CD4-positive, alpha-beta memory T cell (primary cell): ENCODE measurements around the gene RBM23. TPM values are rescaled to one million over a fixed set of nuclear protein-coding genes. Genes with fewer than 3 reads are reported as not detected.
A peak's percentile ranks its signal among the peaks of the same experiment; 100 is the strongest.

ENCODE experiments used
- CTCF ChIA-PET: fragments of 350-600 bp; sonication (Branson Sonifier 250); formaldehyde crosslinking; loops from one replicate; lab custom pipeline; 2021; ENCODE audit warnings: inconsistent platforms; ENCODE audit not compliant: partially characterized antibody; lab: Charles Lee
- POLR2A ChIA-PET: fragments of 350-600 bp; sonication (Branson Sonifier 250); formaldehyde crosslinking; loops from one replicate; lab custom pipeline; 2021; ENCODE audit not compliant: partially characterized antibody; lab: Charles Lee
- DNase-seq, 5 donors: peaks; one replicate each; pipeline versions ENCODE4 v3.0.0 to v3.0.0-alpha.2; 2020 to 2022; ENCODE audit warnings: mixed read lengths in 1 of 5
- H3K27ac ChIP-seq: one replicate; pipeline ENCODE4 v1.7.0; 2013; ENCODE audit warnings: low read depth, low read length
- H3K27me3 ChIP-seq: 2 replicates; pipeline ENCODE4 v1.7.0; 2013; ENCODE audit warnings: mild to moderate bottlenecking, low read length, moderate library complexity; ENCODE audit not compliant: insufficient read depth
- H3K36me3 ChIP-seq: 2 replicates; pipeline ENCODE4 v1.7.0; 2013; ENCODE audit warnings: mild to moderate bottlenecking, low read length, moderate library complexity; ENCODE audit not compliant: insufficient read depth
- H3K4me1 ChIP-seq: 2 replicates; pipeline ENCODE4 v1.7.0; 2013; ENCODE audit warnings: mild to moderate bottlenecking, low read length, moderate library complexity; ENCODE audit not compliant: insufficient read depth
- H3K4me3 ChIP-seq, 2 donors: one replicate each; pipeline ENCODE4 v1.7.0; 2013; ENCODE audit warnings: low read length in 2 of 2, mild to moderate bottlenecking in 1 of 2
- H3K9me3 ChIP-seq, 2 donors: one replicate each; pipeline ENCODE4 v1.7.0; 2013; ENCODE audit warnings: low read length in 2 of 2, control low read depth in 1 of 2; ENCODE audit not compliant: control insufficient read depth in 1 of 2
- H3K27ac Mint-ChIP-seq, 7 donors: one replicate each; pipeline ENCODE4 v1.8.0; 2020 to 2021; ENCODE audit warnings: mixed read lengths in 7 of 7, mild to moderate bottlenecking in 6 of 7, inconsistent platforms in 3 of 7, moderate library complexity in 3 of 7
- H3K27me3 Mint-ChIP-seq, 2 donors: one replicate each; pipeline ENCODE4 v1.8.0; 2020 to 2021; ENCODE audit warnings: mixed read lengths in 2 of 2
- H3K36me3 Mint-ChIP-seq, 2 donors: one replicate each; pipeline ENCODE4 v1.8.0; 2020 to 2021; ENCODE audit warnings: mixed read lengths in 2 of 2, inconsistent platforms in 1 of 2, mild to moderate bottlenecking in 1 of 2
- H3K4me1 Mint-ChIP-seq, 4 donors: one replicate each; pipeline ENCODE4 v1.8.0; 2020 to 2021; ENCODE audit warnings: mixed read lengths in 4 of 4, mild to moderate bottlenecking in 1 of 4
- H3K4me3 Mint-ChIP-seq, 8 donors: one replicate each; pipeline ENCODE4 v1.8.0; 2020 to 2021; ENCODE audit warnings: mixed read lengths in 8 of 8, mild to moderate bottlenecking in 7 of 8, moderate library complexity in 6 of 8, inconsistent platforms in 3 of 8
- H3K9me3 Mint-ChIP-seq, 8 donors: one replicate each; pipeline ENCODE4 v1.8.0; 2020 to 2021; ENCODE audit warnings: mixed read lengths in 8 of 8, mild to moderate bottlenecking in 5 of 8, inconsistent platforms in 3 of 8, moderate library complexity in 1 of 8
- intact Hi-C: fragments of 100-400 bp; cut with micrococcal nuclease; formaldehyde crosslinking; loops from one replicate; pipeline ENCODE4 v1.15.1; 2023
- polyA plus RNA-seq, 2 donors: library from polyadenylated mRNA; unstranded; fragments of 300-500 nt; fragmentation: Illumina TruSeq; gene quantifications; one replicate each; pipeline ENCODE4 v1.2.3, GENCODE V29; 2021
- total RNA-seq, 2 experiments: library from RNA; stranded (reverse); gene quantifications; one replicate each; pipeline ENCODE4 v1.2.3, GENCODE V29; 2021

RBM23 gene
- total and polyA plus RNA-seq, 4 experiments from 2014 or later: 57.1 to 123 (median 88.6) TPM

DNA sequence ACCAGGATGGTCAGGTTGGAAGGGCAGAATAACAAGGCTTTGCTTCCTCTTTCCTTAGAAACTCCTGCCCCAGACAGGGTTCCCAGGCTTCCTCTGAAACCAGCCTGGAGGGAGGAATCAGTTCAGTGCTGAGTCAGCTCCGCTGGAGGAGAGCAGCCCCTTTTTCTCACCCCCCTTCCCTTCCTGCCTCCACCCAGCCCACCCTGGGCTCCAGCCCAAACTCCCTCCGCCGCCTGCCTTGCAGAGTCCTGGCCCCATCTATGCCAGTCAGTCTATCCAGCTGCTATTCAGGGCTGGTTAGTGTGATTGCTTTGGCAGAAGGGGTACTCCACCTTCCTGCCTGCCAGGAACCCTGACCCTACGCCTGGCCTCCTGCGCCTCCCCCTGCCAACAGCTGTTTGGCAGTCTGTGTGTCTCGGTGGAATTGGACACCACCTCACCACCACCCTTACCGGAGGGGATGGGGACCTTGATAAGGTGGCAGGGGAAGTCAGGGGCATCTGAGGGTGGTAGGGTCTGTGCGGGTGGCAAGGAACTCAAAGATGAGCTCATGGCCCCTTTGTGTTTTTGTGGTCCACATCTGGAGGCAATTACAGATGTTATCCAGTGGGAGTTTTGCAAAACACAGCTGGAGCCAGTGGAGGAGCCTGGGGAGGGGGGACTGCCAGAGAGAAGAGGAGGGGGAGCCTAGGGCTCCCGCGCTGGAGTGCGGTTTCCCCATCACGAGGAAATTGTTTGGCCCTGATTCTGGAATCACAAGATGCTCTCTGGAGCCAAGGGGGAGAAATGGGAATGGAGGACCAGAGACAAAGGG, 70.4 kb downstream of the RBM23 start:
- Mint-ChIP-seq H3K36me3 (no peaks in the 10 kb centered on the region), H3K27ac (no peak overlapping the region), H3K9me3 (peaks cover 0 to 1% (median 0%) of the 10 kb centered on the region in 8 donors), H3K27me3 (peaks cover 0 to 5% of the 10 kb centered on the region in 2 donors), H3K4me1 (peaks cover 0 to 9% (median 6%) of the 10 kb centered on the region in 4 donors), H3K4me3 (no peak overlapping the region)
- no peaks in the 10 kb centered on the region for H3K27me3 ChIP-seq
- ChIA-PET CTCF (interaction anchor here (0.9 to 19.6 kb wide), 7 partner anchors 8 to 277 kb away, joined by 3 to 403 read pairs (median 3); partner anchors contain the start of gene MRPL52), POLR2A (no interaction called here)
- DNase-seq: no peak
- H3K36me3 ChIP-seq: no peaks in the 10 kb centered on the region
- peaks cover 9% of the 10 kb centered on the region for H3K4me1 ChIP-seq
- no peaks in the 10 kb centered on the region for H3K9me3 ChIP-seq
- intact Hi-C loops: no loop called here
- no peak overlapping the region for H3K27ac ChIP-seq
- no peak overlapping the region for H3K4me3 ChIP-seq

DNA sequence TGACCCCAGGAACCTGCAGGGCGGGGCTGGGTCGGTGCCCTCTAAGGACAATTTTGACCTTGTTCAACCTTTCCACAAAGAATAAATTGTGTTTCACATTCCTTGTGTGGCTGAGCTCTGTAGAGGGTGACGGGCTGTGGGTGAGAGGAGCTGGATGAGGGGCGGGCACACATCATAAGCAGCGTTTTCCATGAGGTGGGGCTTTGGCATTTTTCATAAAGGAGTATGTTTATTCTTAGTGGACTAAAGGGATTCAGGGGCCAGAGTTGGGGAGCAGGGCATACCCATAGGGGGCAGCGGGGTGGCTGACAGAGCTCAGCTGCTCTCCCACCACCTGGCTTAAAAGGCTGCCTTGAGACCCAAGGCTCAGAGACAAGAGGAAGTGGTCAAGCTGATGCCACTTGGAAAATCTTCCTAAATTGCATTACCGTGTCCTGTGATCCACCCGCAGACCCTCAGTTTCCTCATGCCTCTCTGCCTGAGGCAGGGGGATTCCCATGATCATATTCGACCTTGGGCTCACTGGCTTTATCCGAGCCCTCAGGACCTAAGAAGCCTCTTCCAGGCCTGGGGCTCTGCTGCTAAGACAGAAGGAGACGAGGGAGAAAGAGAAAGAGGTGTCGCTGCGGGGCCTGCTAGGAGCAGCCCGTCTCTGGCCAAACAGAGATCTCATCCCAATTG, 71.1 kb downstream of the RBM23 start:
- peaks cover 0 to 2% (median under 1%) of the 10 kb centered on the region in 4 donors for H3K4me1 Mint-ChIP-seq
- Histone ChIP-seq H3K27me3 (no peaks in the 10 kb centered on the region), H3K4me3 (no peak overlapping the region), H3K27ac (no peak overlapping the region), H3K9me3 (no peaks in the 10 kb centered on the region), H3K4me1 (peaks cover under 1% of the 10 kb centered on the region), H3K36me3 (no peaks in the 10 kb centered on the region)
- POLR2A ChIA-PET: no interaction called here
- no peak for DNase-seq
- H3K36me3 Mint-ChIP-seq: no peaks in the 10 kb centered on the region
- H3K9me3 Mint-ChIP-seq: peaks cover 0 to 1% (median 0%) of the 10 kb centered on the region in 8 donors
- CTCF ChIA-PET: interaction anchor here (1.0 to 19.6 kb wide), 4 partner anchors 23 to 54 kb away, joined by 3 to 403 read pairs (median 4); partner anchors contain the start of gene MRPL52
- H3K27me3 Mint-ChIP-seq: peaks cover 3 to 5% of the 10 kb centered on the region in 2 donors
- intact Hi-C loops: no loop called here
- H3K27ac Mint-ChIP-seq: peak overlapping the region in 1 of 7 donors; percentile 19
- H3K4me3 Mint-ChIP-seq: no peak overlapping the region

DNA sequence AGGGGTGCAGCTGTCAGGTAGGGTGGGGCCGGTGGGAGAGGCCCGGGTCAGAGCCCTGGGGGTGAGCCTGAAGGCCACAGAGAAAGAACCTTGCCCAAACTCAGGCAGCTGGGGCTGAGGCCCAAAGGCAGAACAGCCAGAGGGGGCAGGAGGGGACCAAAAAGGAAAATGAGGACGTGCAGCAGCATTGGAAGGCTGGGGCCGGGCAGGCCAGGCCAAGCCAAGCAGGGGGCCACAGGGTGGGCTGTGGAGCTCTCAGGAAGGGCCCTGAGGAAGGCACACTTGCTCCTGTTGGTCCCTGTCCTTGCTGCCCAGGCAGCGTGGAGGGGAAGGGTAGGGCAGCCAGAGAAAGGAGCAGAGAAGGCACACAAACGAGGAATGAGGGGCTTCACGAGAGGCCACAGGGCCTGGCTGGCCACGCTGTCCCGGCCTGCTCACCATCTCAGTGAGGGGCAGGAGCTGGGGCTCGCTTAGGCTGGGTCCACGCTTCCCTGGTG, 72.1 kb downstream of the RBM23 start:
- Mint-ChIP-seq H3K4me1 (no peaks in the 10 kb centered on the region), H3K9me3 (peaks cover 0 to 1% (median 0%) of the 10 kb centered on the region in 8 donors), H3K4me3 (no peak overlapping the region), H3K27me3 (peaks cover 3 to 5% of the 10 kb centered on the region in 2 donors), H3K27ac (no peak overlapping the region), H3K36me3 (no peaks in the 10 kb centered on the region)
- Histone ChIP-seq H3K27me3 (no peaks in the 10 kb centered on the region), H3K4me3 (no peak overlapping the region), H3K4me1 (no peaks in the 10 kb centered on the region), H3K9me3 (no peaks in the 10 kb centered on the region), H3K36me3 (no peaks in the 10 kb centered on the region), H3K27ac (no peak overlapping the region)
- ChIA-PET CTCF (interaction anchor here (0.8 to 2.0 kb wide), 2 partner anchors 11 to 55 kb away, joined by 3 to 6 read pairs; no protein-coding TSS in a partner anchor), POLR2A (no interaction called here)
- intact Hi-C loops: no loop called here
- DNase-seq: no peak

DNA sequence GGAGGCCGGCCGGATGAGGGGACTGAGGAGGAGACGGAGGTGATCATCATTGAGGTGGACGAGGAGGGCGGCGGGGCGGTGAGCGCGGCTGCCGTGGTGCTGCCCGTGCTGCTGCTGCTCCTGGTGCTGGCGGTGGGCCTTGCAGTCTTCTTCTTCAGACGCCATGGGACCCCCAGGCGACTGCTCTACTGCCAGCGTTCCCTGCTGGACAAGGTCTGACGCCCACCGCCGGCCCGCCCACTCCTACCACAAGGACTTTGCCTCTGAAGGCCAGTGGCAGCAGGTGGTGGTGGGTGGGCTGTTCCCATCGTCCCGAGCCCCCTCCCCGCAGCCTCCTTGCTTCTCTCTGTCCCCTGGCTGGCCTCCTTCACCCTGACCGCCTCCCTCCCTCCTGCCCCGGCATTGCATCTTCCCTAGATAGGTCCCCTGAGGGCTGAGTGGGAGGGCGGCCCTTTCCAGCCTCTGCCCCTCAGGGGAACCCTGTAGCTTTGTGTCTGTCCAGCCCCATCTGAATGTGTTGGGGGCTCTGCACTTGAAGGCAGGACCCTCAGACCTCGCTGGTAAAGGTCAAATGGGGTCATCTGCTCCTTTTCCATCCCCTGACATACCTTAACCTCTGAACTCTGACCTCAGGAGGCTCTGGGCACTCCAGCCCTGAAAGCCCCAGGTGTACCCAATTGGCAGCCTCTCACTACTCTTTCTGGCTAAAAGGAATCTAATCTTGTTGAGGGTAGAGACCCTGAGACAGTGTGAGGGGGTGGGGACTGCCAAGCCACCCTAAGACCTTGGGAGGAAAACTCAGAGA, 72.9 kb downstream of the RBM23 start:
- Histone ChIP-seq H3K9me3 (no peaks in the 10 kb centered on the region), H3K27me3 (no peaks in the 10 kb centered on the region), H3K27ac (no peak overlapping the region), H3K36me3 (no peaks in the 10 kb centered on the region), H3K4me3 (no peak overlapping the region), H3K4me1 (no peaks in the 10 kb centered on the region)
- intact Hi-C loops: no loop called here
- ChIA-PET POLR2A (interaction anchor here (1.2 kb wide), 1 partner anchor 43 kb away, joined by 6 read pairs; no protein-coding TSS in a partner anchor), CTCF (interaction anchor here (0.8 to 2.0 kb wide), 3 partner anchors 9 to 56 kb away, joined by 3 to 6 read pairs (median 4); no protein-coding TSS in a partner anchor)
- H3K4me3 Mint-ChIP-seq: no peak overlapping the region
- H3K36me3 Mint-ChIP-seq: no peaks in the 10 kb centered on the region
- no peaks in the 10 kb centered on the region for H3K4me1 Mint-ChIP-seq
- no peak for DNase-seq
- H3K27me3 Mint-ChIP-seq: peaks cover 3 to 8% of the 10 kb centered on the region in 2 donors
- H3K9me3 Mint-ChIP-seq: peaks cover 0 to 1% (median 0%) of the 10 kb centered on the region in 8 donors
- H3K27ac Mint-ChIP-seq: no peak overlapping the region

DNA sequence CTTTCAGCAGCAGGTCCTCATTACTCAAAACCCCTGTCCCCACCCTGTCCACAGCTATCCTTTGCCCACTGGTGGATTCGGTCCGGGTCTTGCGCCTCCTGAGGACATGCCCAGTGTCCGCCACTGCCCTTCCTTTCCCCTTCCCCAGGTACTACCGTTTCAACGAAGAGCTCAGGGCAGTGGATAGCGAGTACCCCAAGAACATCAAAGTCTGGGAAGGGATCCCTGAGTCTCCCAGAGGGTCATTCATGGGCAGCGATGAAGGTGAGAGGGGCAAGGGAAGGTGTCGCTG, 73.9 kb downstream of the RBM23 start:
- Mint-ChIP-seq H3K36me3 (no peaks in the 10 kb centered on the region), H3K27ac (no peak overlapping the region), H3K4me3 (no peak overlapping the region), H3K27me3 (peaks cover 3 to 13% of the 10 kb centered on the region in 2 donors), H3K4me1 (no peaks in the 10 kb centered on the region), H3K9me3 (peaks cover 0 to 1% (median 0%) of the 10 kb centered on the region in 8 donors)
- H3K4me3 ChIP-seq: no peak overlapping the region
- H3K27me3 ChIP-seq: no peaks in the 10 kb centered on the region
- no peak overlapping the region for H3K27ac ChIP-seq
- ChIA-PET POLR2A (interaction anchor here (1.2 kb wide), 1 partner anchor 44 kb away, joined by 6 read pairs; no protein-coding TSS in a partner anchor), CTCF (interaction anchor here (0.8 to 3.1 kb wide), 6 partner anchors 8 to 274 kb away, joined by 3 to 13 read pairs (median 4); no protein-coding TSS in a partner anchor)
- no peaks in the 10 kb centered on the region for H3K4me1 ChIP-seq
- H3K9me3 ChIP-seq: no peaks in the 10 kb centered on the region
- no peak for DNase-seq
- no peaks in the 10 kb centered on the region for H3K36me3 ChIP-seq
- intact Hi-C loops: no loop called here

DNA sequence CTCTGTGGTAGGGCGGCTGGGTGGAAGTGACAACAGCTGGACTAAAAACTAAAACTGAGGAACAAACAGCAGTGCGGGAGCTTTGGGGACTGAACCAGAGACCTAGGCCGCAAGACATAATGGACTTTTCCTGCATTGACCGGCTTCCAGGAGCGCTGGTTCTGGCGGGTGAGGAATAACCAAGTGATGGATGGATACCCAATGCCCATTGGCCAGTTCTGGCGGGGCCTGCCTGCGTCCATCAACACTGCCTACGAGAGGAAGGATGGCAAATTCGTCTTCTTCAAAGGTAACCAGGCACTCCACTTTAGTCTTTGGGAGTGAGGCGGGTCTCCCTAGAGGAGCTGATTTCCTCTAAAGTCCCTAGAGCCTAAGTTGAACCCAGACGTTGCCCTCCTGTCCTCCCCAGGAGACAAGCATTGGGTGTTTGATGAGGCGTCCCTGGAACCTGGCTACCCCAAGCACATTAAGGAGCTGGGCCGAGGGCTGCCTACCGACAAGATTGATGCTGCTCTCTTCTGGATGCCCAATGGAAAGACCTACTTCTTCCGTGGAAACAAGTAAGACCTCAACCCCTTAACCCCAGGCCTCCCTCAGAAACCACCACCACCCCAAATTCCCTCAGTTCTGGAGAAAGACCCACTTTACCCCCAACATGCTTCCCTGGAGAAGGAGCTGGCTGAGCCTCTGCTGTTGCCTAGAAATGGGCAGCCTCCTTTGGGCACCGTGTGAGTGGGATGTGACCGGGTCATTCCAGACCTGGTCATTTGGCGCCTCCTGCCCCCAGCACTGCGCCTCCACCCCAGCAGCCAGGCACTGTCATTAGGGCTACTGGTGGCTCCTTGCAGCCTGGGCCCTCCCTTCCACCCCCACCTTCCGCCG, 74.5 kb downstream of the RBM23 start:
- H3K27me3 Mint-ChIP-seq: peaks cover 3 to 14% of the 10 kb centered on the region in 2 donors
- H3K9me3 ChIP-seq: no peaks in the 10 kb centered on the region
- no peaks in the 10 kb centered on the region for H3K36me3 ChIP-seq
- H3K4me3 ChIP-seq: no peak overlapping the region
- ChIA-PET CTCF (interaction anchor here (0.8 to 3.1 kb wide), 6 partner anchors 9 to 274 kb away, joined by 3 to 13 read pairs (median 4); no protein-coding TSS in a partner anchor), POLR2A (interaction anchor here (1.2 kb wide), 1 partner anchor 44 kb away, joined by 6 read pairs; no protein-coding TSS in a partner anchor)
- H3K36me3 Mint-ChIP-seq: no peaks in the 10 kb centered on the region
- H3K4me1 Mint-ChIP-seq: no peaks in the 10 kb centered on the region
- intact Hi-C loops: no loop called here
- H3K27me3 ChIP-seq: no peaks in the 10 kb centered on the region
- peaks cover 0 to 1% (median 0%) of the 10 kb centered on the region in 8 donors for H3K9me3 Mint-ChIP-seq
- H3K4me1 ChIP-seq: no peaks in the 10 kb centered on the region
- no peak overlapping the region for H3K27ac Mint-ChIP-seq
- DNase-seq: no peak
- H3K27ac ChIP-seq: no peak overlapping the region
- no peak overlapping the region for H3K4me3 Mint-ChIP-seq
